ENCODE data around the gene RASAL1.

Gene RASAL1

DNA sequence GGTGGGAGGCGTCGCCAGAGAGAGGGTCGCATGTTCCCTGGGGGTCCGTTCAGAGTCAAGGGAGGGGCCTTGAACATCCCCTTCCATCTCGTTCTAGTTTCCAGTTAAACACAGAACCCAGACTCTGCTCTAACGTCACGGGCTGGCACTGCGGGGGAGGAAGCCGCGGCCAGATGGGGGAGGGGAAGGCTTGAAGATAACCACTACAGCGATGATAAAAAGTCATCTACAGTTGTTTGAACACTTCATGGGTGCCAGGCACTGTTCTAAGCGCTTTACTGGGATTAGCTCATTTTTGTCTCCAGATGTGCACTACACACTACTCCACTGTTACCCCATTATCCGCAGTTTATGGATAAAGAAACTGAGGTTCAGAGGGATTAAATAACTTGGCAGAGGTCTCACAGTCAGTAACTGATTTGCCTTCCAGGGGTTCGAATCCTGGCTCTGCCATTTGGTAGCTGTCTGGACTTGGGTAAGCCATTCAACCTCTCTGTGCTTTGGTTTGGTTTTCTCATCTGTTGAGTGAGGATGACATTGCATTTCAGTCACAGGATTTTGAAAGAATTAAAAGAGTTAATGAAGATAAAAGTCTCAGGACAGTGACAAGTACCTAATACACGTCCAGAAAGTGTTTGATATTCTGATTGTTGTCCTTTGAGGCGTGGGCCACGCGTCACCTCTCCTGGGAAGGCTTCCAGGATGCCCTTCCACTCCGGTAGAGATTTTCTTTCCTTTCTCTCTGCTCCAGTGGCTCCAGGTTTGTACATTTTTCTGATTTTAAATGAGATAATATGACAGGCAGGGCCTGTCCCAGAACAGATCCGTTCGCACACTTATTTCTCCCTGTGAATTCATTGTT is 798 bp upstream of the RASAL1 start:
- no peak for DNase-seq (ENCODE audit: low read depth)
- no peak overlapping the region for H3K4me3 ChIP-seq (ENCODE audit: low read length)
- TF ChIP-seq, protein P1, sequence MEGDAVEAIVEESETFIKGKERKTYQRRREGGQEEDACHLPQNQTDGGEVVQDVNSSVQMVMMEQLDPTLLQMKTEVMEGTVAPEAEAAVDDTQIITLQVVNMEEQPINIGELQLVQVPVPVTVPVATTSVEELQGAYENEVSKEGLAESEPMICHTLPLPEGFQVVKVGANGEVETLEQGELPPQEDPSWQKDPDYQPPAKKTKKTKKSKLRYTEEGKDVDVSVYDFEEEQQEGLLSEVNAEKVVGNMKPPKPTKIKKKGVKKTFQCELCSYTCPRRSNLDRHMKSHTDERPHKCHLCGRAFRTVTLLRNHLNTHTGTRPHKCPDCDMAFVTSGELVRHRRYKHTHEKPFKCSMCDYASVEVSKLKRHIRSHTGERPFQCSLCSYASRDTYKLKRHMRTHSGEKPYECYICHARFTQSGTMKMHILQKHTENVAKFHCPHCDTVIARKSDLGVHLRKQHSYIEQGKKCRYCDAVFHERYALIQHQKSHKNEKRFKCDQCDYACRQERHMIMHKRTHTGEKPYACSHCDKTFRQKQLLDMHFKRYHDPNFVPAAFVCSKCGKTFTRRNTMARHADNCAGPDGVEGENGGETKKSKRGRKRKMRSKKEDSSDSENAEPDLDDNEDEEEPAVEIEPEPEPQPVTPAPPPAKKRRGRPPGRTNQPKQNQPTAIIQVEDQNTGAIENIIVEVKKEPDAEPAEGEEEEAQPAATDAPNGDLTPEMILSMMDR (IDR thresholded peaks at IDR 0.05; ENCODE audit: insufficient read depth, low read depth, low read length, missing control alignments) = no peak

DNA sequence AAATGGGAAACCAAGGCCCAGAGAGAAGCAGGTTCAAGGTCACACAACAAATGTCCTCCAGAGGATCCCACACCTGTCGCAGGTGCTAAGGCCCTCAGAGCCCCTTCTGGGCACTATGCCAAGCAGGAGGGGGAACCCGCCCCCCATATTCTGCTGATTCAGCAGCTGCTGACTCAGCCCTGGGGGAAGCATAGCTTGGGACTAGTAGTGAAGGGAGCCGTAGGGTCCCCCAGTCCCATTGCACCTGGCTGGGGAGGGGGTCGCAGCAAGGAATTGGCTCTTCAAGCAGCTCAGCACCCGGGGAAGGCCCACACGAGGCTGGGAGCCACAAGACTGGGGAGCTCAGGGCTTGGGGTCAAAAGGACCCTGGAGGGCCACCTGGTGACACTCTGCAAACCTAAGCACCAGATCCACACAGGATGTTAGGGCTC is 1.0 kb downstream of the RASAL1 start:
- TF ChIP-seq, protein P1 (IDR thresholded peaks at IDR 0.05; ENCODE audit: insufficient read depth, low read depth, low read length, missing control alignments) = no peak
- no peak overlapping the region for H3K4me3 ChIP-seq (ENCODE audit: low read length)
- DNase-seq (ENCODE audit: low read depth) = no peak

DNA sequence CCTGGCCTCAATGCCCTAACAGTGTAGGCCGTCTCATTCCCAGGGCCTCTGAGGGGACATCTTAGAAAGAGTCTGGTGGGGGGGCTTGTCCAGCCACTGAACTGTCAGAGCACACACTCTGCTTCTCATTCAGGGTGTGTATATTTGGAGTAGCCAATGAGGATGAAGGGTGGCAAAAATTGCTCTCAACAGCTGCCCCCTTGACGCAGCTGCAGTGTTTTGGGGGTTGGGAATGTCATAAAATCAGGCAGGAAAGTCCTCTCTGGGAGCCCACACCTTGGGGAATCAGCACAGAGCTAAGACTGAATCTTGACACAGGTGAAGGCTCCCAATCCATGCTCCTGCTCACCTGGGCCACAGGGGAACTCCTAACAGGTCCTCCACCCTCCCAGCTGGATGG is 1.5 kb downstream of the RASAL1 start:
- no peak overlapping the region for H3K4me3 ChIP-seq (ENCODE audit: low read length)
- no peak for DNase-seq (ENCODE audit: low read depth)
- TF ChIP-seq, protein P1 (IDR thresholded peaks at IDR 0.05; ENCODE audit: insufficient read depth, low read depth, low read length, missing control alignments) = no peak

DNA sequence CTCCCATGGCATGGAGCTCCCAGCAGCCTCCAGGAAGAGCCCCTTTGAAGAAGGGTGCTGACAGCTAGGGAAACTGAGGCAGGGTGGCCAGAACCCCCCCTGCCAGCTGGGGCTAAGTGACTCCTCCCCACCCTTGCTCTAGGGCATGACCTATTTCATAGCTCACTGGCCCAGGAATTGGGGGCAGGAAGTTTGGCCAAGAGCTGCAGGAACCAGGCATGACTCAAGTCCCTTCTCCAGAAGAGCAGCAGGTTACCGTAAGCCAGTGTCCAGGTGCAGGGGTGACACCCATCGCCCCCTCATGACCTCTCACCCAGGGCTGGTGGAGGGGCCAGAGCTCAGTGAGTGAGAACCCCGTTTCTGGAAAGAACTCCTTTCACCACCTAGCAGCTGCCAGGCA is 1.9 kb downstream of the RASAL1 start:
- TF ChIP-seq, protein P1 (IDR thresholded peaks at IDR 0.05; ENCODE audit: insufficient read depth, low read depth, low read length, missing control alignments) = no peak
- H3K4me3 ChIP-seq (ENCODE audit: low read length) = no peak overlapping the region
- no peak for DNase-seq (ENCODE audit: low read depth)

DNA sequence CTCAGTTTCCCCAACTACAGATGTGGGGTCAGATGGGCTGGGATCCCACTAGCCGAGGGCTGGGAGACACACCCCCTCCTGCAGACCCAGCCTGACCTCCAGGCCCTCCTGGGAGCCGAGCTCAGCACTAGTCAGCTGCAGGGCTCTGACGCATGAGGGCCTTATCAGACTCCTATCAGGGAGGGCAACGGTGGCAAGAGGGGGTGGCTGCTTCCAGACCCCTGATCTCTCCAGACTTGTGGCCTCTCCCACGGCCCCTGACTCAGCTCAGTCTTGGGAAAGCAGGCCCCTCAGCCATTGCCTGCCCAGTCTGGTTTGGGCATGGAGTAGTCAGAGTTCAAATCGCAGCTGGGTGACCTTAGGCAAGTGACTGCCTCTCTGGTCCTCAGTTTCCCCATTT is 2.5 kb downstream of the RASAL1 start:
- no peak overlapping the region for H3K4me3 ChIP-seq (ENCODE audit: low read length)
- TF ChIP-seq, protein P1 (IDR thresholded peaks at IDR 0.05; ENCODE audit: insufficient read depth, low read depth, low read length, missing control alignments) = no peak
- no peak for DNase-seq (ENCODE audit: low read depth)

DNA sequence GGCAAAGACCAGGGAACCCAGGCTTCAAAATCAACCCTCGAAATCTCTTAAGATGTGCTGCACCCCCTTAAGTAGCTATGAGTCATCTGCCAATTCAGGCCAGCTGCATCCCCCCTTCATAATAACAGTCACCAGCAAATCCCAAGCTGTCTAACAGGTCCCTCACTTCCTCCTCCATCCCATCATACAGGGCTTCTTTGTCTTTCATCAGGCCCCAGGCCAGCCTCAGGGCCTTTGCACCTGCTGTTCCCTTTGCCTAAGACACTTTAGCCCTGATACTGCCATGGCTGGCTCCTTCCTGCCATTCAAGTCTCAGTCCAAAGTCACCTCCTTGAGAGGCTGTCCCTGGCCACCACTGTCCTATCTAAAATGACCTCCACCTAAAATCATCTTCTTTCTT is 4.0 kb downstream of the RASAL1 start:
- no peak overlapping the region for H3K4me3 ChIP-seq (ENCODE audit: low read length)
- TF ChIP-seq, protein P1 (IDR thresholded peaks at IDR 0.05; ENCODE audit: insufficient read depth, low read depth, low read length, missing control alignments) = no peak
- DNase-seq (ENCODE audit: low read depth) = no peak
